ENCODE data around the gene LRCH1. TPM values are rescaled to one million over a fixed set of nuclear protein-coding genes. Genes with fewer than 3 reads are reported as not detected.

The LRCH1 gene
- total and polyA plus RNA-seq, 2 experiments from 2014 or later: 3.9 to 9.2 TPM

DNA sequence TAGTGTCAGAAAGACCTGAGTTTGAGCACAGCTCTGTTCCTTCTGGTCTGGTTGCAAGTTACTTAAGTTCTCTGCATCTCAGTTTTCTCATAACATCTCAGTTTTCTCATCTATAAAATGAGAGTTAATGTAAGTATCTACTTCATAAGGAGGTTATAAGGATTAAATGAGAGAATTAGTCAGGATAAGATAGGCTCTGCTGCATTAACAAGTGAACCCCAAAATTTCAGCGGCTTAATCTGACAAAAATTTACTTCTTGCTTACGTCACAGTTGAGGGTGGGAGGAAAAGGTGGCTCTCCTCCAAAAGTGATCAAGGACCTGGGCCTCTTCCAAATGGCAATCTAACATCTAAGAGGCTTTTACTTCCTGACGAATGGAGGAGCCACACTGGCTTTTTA lies 31.5 kb upstream of the LRCH1 start (continued):
- TF ChIP-seq, protein P1, sequence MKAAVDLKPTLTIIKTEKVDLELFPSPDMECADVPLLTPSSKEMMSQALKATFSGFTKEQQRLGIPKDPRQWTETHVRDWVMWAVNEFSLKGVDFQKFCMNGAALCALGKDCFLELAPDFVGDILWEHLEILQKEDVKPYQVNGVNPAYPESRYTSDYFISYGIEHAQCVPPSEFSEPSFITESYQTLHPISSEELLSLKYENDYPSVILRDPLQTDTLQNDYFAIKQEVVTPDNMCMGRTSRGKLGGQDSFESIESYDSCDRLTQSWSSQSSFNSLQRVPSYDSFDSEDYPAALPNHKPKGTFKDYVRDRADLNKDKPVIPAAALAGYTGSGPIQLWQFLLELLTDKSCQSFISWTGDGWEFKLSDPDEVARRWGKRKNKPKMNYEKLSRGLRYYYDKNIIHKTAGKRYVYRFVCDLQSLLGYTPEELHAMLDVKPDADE (IDR thresholded peaks at IDR 0.05): no peak
- no peak for TF ChIP-seq ZNF462 (CRISPR knock-in tag; IDR thresholded peaks at IDR 0.05)
- no peak for TF ChIP-seq EZH2phosphoT487 (IDR thresholded peaks at IDR 0.05; ENCODE audit: unreplicated experiment)
- TF ChIP-seq ZNF331 (CRISPR knock-in tag; IDR thresholded peaks at IDR 0.05; ENCODE audit: low read depth): no peak
- TF ChIP-seq ZNF114 (CRISPR knock-in tag; IDR thresholded peaks at IDR 0.05): no peak

- no peak for DNase-seq (ENCODE audit: low spot score)
- ATAC-seq: no peak
- Mint-ChIP-seq H3K9me3 (peaks cover 4% of the 10 kb centered on the region; the same call in 1 of the 3 replicates), H3K27me3 (ENCODE audit: insufficient read depth, low read depth, poor library complexity) (peaks cover 11% of the 10 kb centered on the region), H3K36me3 (ENCODE audit: low read depth) (no peaks in the 10 kb centered on the region), H3K27ac (no peak overlapping the region), H3K4me1 (peaks cover under 1% of the 10 kb centered on the region; the same call in 1 of the 3 replicates), H3K4me3 (no peak overlapping the region)
- no peaks in the 10 kb centered on the region for H3K4me1 ChIP-seq (ENCODE audit: insufficient read depth)
- H3K36me3 ChIP-seq (ENCODE audit: insufficient read depth): no peaks in the 10 kb centered on the region
- no peak overlapping the region for H3K27ac ChIP-seq (ENCODE audit: low read depth)
- no peaks in the 10 kb centered on the region for H4K20me1 ChIP-seq (replicated peaks; ENCODE audit: insufficient read depth)
- no peaks in the 10 kb centered on the region for H3K79me2 ChIP-seq (replicated peaks; ENCODE audit: insufficient read depth)
- no peaks in the 10 kb centered on the region for H3F3A ChIP-seq (replicated peaks; ENCODE audit: low read depth)
- no peaks in the 10 kb centered on the region for H3K27me3 ChIP-seq (ENCODE audit: insufficient read depth)
- no peak overlapping the region for H3K4me3 ChIP-seq
- H3K9me2 ChIP-seq (ENCODE audit: insufficient read depth): 0 out of 2 replicates have a peak, but pooled peaks cover 4% of the 10 kb centered on the region
- H2AFZ ChIP-seq: no peak overlapping the region
- no peak overlapping the region for H3K4me2 ChIP-seq
- TF ChIP-seq, protein P1 (IDR thresholded peaks at IDR 0.05): no peak
- TF ChIP-seq NANOG (IDR thresholded peaks at IDR 0.05; ENCODE audit: borderline replicate concordance): no peak
Measured at GRCh38 chr13:46521921-46522747, 30.8 kb upstream of the LRCH1 start.
